ENCODE measurements around the gene SELENOI.

GRCh38 chr2:26297061-26297460 lies 48.9 kb upstream of the SELENOI start:
- TF ChIP-seq EP300 (IDR thresholded peaks at IDR 0.05) (no peak), POLR2A (IDR thresholded peaks at IDR 0.05; ENCODE audit: low read depth) (no peak)

All from esophagus muscularis mucosa (tissue), 2 donors.